ENCODE measurements around the gene CDC42EP4.

GRCh38 chr17:73346501-73347162, 34.8 kb upstream of the CDC42EP4 start:
- TF ChIP-seq POLR2AphosphoS5 (IDR thresholded peaks at IDR 0.05) (no peak), CTCF (IDR thresholded peaks at IDR 0.05) (no peak), EP300 (IDR thresholded peaks at IDR 0.05; ENCODE audit: low read depth) (no peak)
